DMS53 (cell line): ENCODE data around the gene CCR6.

Source experiments
- DNase-seq: peaks from one replicate; lab custom pipeline; 2025; lab: John Stamatoyannopoulos, UW

The CCR6 gene

DNA sequence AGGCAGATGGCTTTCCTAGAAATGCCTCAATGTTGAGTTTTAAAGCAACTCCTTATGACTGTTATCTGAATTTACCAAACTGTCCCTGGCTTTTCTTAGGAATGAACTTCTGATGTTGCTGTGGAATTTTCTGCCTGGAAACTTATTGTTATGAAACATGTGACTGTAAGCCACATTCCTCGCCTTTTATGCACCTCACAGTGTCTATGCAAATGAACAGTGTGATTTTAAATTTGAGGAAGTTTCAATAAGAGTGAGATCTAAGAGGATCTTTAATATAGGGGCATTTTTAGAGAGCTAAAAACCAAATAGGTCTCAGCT is 2.4 kb upstream of the CCR6 start:
- DNase-seq: no peak

- DNase-seq: no peak
Observed at GRCh38 chr6:167121335-167121841, 1.5 kb upstream of the CCR6 start.

DNA sequence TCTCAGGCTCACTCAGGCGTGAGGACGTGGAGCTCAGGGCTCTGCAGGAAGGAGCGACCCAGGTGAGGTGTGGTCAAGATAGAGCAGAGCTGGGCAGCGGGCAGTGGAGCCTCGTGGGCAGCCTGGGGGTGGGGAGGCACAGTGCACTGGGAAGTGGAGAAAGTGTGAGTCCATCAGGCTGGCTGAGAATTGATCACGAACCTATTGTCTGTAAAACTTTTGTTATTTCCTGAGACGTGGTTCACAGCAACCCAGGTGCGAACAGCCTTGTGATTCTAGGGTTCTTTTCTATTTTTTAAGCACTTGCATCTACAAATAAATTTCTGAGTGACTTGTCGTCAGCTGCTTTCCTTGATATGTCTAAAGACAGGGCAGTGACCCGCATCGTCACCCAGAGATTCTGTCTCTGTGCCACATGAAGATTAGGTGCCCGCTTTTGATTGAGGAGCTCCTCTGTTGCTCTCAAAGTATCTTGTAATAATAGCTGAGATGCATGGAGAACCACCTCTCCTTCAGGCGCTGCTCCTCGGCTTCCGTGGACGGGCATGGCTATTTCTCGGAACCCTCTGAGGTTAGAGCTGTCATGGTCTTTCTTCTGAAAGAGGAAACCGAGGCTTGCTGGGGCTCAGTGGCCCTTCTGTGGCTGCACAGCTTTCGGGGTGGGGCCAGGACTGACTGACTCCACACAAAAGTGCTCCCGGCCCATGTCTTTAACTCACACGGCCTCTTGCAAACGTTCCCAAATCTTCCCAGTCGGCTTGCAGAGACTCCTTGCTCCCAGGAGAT is 662 bp upstream of the CCR6 start:
- DNase-seq: no peak

- DNase-seq: no peak
Observed at GRCh38 chr6:167124753-167125152, 1.9 kb downstream of the CCR6 start.

GRCh38 chr6:167125410-167125809 is 2.5 kb downstream of the CCR6 start:
- no peak for DNase-seq

DNA sequence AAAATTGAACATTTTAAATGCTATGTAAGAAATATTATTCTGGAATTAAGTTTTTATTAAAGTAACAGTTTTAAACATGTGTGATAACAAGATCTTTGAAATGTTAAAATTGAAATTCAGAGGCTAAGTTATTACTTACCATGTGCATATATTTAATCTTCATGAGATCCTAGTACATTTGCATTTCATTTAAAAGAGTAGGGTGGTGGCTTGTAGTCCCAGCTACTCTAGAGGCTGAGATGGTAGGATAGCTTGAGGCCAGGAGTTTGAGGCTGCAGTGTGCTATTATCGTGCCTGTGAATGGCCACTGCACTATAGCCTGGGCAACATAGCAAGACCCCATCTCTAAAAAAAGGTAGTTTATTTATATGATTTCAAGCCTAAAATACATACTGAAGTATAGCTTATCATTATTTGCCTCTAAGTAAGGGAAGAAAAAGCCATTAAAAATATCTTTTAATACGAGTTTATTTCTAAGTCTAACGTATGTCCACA is 3.0 kb downstream of the CCR6 start:
- no peak for DNase-seq

DNA sequence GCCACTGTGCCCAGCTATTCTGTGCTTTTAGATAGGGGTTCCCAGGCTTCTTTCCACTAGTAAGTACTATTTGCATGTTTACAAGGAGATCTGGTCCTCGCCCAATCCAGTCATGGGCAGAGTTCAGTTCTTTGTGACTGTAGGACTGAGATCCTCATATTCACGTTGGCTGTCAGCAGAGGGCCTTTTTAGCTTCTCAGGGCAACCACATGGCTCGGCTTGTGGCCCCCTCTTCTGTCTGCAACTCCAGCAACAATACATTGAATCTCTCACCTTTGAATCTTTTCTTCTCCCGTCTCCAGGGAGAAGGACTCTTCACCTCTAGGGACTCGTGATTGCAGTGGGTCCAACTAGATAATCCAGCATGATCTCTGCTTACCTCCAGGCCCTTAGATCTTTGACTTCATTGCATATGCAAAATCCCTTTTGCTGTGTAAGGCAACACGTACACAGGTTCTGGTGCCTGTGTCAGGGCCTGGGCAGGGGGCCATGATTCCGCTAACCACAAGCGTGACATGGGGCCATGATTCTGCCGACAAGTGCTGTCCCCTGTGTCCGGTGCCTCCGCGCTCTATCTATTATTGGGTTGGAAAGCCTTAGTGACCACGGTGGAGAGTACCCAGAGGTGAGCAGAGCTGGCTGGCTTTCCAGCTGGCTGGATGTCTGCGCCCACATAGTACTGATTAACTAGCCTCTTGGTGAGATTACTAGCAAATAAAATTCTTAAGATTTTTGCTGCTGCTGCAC is 5.1 kb downstream of the CCR6 start:
- DNase-seq: no peak

- no peak for DNase-seq
Observed at GRCh38 chr6:167129159-167129558, 6.3 kb downstream of the CCR6 start.

DNA sequence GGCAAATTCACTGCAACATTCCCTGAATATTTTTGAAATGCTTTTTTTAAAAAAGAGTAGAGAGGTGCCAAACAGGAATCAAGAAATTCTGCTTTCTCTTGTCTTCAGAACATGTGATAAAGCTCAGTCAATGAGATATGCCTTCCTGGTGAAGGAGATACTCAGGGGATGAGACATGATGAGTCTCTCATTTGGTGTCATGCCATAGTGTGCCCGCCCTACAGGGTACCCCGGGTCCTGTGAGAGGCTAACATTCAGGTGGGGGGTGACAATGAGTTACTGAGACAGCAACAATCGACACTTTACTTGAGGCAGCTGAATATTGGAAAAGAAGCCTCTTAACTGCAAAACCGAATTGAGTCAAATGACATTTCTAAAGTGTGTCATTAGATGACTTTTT is 6.7 kb downstream of the CCR6 start:
- DNase-seq: no peak

GRCh38 chr6:167130008-167130677 is 7.2 kb downstream of the CCR6 start:
- DNase-seq: no peak

DNA sequence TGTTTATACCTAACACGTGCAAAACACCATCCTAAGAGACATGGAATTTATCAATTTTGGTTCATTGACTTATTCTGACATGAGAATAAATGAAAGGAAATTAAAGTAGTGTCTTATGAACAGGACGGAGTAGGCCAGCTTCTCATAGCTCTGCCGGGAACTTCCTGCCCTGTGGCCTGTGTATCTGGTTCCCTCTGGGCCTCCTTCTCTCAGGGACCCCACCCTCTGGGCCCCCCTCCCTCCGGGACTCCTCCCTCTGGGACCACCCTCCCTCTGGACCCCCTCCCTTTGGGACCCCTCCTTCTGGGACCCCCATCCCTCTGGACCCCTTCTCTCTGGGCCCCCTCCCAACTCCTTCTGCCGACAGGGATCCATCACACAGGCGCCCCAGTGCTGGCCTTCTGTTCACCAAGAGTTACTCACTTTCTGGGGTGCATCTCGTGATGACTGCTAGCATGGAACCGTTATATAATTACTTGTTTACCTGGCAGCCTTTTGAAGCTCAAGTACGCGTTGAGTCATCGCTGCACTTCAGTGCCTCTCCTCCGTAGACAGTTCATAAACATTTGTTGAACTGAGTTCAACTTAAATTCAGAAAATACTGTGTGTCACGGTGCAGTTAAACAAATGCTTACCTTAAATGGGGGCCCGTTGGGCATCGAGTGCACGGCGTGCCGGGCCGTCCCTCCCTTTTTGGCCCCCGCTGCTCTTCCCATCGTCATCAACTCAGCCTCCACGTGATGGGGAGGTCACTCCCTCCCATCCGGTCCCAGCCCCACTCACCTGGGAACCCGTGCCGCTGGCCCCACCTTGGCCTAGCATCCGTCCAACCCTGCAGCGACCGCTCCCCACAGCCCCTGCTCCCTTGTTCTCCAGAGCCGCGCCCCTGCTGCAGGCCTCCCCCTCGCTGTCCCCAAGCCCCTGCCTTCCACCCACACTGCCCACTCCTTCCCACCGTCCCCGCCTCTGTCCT is 8.1 kb downstream of the CCR6 start:
- DNase-seq: peak; percentile 95

- DNase-seq: peak; percentile 13
Observed at GRCh38 chr6:167134448-167135328, 11.8 kb downstream of the CCR6 start.

GRCh38 chr6:167136376-167136775 is 13.5 kb downstream of the CCR6 start:
- no peak for DNase-seq

GRCh38 chr6:167137081-167137480 is 14.2 kb downstream of the CCR6 start:
- no peak for DNase-seq

DNA sequence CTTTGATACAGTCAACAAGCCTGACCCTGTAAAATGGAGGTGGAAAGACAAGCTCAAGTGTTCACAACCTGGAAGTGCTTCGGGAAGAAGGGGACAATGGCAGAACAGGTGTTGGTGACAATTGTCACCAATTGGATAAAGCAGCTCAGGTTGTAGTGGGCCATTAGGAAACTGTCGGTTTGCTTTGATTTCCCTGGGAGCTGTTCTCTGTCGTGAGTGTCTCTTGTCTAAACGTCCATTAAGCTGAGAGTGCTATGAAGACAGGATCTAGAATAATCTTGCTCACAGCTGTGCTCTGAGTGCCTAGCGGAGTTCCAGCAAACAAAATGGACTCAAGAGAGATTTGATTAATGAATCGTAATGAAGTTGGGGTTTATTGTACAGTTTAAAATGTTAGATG is 15.0 kb downstream of the CCR6 start:
- DNase-seq: no peak

GRCh38 chr6:167139761-167140160 is 16.9 kb downstream of the CCR6 start:
- peak; percentile 7 for DNase-seq

DNA sequence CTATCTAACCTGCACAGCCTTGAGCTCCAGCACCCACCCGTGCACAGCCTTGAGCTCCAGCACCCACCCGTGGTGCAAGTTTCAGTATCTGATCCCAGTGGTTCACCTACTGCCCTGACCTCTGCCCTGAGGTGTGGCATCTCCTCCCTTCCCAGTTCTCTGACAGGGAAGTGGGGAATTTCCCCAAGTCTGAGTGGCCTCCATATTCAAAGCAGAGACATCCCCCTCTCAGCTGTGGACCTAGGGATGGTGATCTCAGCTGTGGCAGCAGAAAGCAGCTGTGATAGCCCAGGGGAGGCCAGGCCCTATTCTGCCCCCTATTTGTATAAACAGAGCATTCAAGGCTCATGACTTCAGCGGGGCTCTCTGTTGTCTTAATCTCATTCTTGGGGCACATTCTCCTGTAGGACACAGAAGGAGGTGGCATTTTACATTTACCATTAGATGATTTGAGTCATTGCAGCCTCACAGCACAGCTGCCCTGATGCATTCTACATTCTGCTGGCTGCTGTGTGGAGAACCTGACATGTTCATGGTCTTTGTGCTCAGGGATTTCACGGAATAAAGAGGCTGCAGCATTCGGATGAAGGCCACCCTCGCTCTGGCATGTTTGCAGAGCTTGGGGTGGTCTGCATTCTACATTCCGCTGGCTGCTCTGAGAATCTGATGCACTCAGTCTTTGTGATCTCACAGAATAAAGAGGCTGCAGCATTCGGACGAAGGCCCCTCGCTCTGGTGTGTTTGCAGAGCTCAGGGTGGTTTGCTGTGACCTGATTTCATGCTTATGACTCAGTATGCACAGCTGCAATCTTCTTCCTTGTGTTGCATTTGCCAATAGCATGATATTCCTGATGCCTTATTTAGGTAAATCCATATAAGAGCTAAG is 17.9 kb downstream of the CCR6 start:
- peak; percentile 85 for DNase-seq

- peak; percentile 81 for DNase-seq
Observed at GRCh38 chr6:167141667-167142432, 19.0 kb downstream of the CCR6 start.

DNA sequence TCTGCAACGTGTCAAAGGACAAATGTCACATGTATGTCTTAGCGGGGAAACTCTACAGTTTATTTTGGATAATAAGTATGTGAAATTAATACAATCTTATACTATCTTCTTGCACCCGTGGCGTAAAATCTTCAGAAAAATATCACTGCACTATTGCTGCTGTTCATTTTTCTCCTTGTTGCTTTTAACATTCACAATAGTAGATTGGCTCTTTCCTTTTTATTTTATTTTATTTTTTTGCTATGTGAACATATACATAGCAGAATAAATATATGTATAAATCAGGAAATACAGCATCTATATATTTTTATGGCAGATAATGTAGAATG is 19.5 kb downstream of the CCR6 start:
- DNase-seq: no peak
